Neuron (in vitro differentiated cells): ENCODE data around the gene SGMS1.
"Not testable (repeated sequence)": the region's sequence is repeated elsewhere in the genome, so short reads cannot be mapped to it uniquely, and the experiment has no call there.

Experiments used
- H2AFZ ChIP-seq: one replicate; pipeline ENCODE4 v1.6.1; 2013; ENCODE audit warnings: low read depth, mild to moderate bottlenecking, inconsistent platforms, low read length, moderate library complexity
- H3K27me3 ChIP-seq: one replicate; pipeline ENCODE4 v1.6.1; 2013; ENCODE audit warnings: low read length; ENCODE audit not compliant: insufficient read depth
- H3K36me3 ChIP-seq: one replicate; pipeline ENCODE4 v1.6.1; 2013; ENCODE audit warnings: low read length; ENCODE audit not compliant: insufficient read depth
- H3K4me1 ChIP-seq: one replicate; pipeline ENCODE4 v1.6.1; 2013; ENCODE audit warnings: low read length; ENCODE audit not compliant: insufficient read depth
- H3K4me3 ChIP-seq: 2 replicates; pipeline ENCODE4 v1.5.1; 2013; ENCODE audit warnings: mild to moderate bottlenecking, low read length, moderate library complexity
- H3K9me3 ChIP-seq: one replicate; pipeline ENCODE4 v1.6.1; 2013; ENCODE audit warnings: low read length

The SGMS1 gene

GRCh38 chr10:50561266-50561665 lies 62.5 kb downstream of the SGMS1 start:
- no peaks in the 10 kb centered on the region for H3K27me3 ChIP-seq
- no peaks in the 10 kb centered on the region for H3K9me3 ChIP-seq
- H2AFZ ChIP-seq = no peak overlapping the region
- no peak overlapping the region for H3K4me3 ChIP-seq
- H3K36me3 ChIP-seq = no peaks in the 10 kb centered on the region
- H3K4me1 ChIP-seq = no peaks in the 10 kb centered on the region

GRCh38 chr10:50560370-50560769 lies 63.4 kb downstream of the SGMS1 start:
- Histone ChIP-seq H3K27me3 (no peaks in the 10 kb centered on the region), H2AFZ (no peak overlapping the region), H3K9me3 (no peaks in the 10 kb centered on the region), H3K4me1 (no peaks in the 10 kb centered on the region), H3K4me3 (no peak overlapping the region), H3K36me3 (no peaks in the 10 kb centered on the region)

- Histone ChIP-seq H3K9me3 (no peaks in the 10 kb centered on the region), H3K27me3 (no peaks in the 10 kb centered on the region), H3K4me3 (no peak overlapping the region), H3K36me3 (no peaks in the 10 kb centered on the region), H3K4me1 (no peaks in the 10 kb centered on the region), H2AFZ (no peak overlapping the region)
These were observed 65.4 kb downstream of the SGMS1 start for GRCh38 chr10:50558371-50558770.

DNA sequence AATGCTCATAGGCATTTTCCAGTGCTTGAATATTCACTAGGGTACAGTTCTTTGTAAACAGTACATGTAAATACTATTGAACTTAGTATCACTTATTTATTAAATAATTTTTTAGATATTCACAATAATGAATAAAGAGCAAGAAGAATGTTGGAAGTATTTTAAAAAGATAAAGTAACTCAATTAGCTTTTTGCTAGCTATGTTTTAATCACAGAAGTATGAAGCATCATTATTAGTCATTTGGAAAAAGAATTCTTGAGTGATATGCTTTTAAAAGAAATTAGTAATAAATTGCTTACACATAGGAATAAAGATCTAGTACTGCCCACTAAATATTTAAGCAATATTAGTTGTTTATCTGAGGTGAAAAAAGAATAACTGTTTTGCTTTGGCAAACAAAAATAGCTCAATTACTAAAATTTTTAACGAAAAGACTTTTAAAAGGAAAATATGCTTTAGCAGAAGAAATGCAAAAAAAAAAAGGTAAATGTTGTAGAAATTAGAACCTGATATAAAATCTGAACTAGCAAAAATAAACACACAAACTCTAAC lies 66.5 kb downstream of the SGMS1 start:
- H3K27me3 ChIP-seq = no peaks in the 10 kb centered on the region
- H3K9me3 ChIP-seq = no peaks in the 10 kb centered on the region
- no peak overlapping the region for H2AFZ ChIP-seq
- no peaks in the 10 kb centered on the region for H3K36me3 ChIP-seq
- no peak overlapping the region for H3K4me3 ChIP-seq
- H3K4me1 ChIP-seq = no peaks in the 10 kb centered on the region

- H2AFZ ChIP-seq = no peak overlapping the region
- H3K4me1 ChIP-seq = no peaks in the 10 kb centered on the region
- no peaks in the 10 kb centered on the region for H3K36me3 ChIP-seq
- H3K9me3 ChIP-seq = no peaks in the 10 kb centered on the region
- H3K27me3 ChIP-seq = no peaks in the 10 kb centered on the region
- no peak overlapping the region for H3K4me3 ChIP-seq
These were observed 67.3 kb downstream of the SGMS1 start for GRCh38 chr10:50556237-50557120.

DNA sequence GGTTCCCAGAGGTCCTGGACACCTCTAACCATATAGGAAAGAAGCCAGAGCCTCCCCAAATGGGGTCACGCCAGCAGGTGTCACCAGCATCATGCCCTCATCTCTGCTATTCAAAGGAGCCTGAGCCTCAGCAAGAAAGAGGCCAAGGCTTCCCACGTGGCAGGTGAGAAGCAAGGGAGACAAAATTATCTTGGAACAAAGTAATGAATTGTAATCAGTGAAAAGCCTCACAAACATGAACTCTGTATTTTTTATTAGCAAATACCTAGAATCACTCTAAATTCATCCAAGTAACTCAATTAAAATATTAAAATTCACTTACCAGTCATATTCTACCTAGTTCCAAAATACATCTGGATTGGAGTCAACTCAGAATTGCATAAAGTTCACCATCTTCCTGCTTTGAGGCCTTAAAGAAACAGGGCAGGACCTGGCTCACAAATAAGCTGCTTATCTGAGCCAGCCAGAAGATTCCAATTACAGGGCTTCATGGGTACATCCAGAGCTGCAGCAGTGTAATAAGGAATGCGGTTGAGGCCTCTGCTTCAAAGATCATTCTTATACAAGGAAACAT lies 68.7 kb downstream of the SGMS1 start:
- H2AFZ ChIP-seq = no peak overlapping the region
- H3K36me3 ChIP-seq = no peaks in the 10 kb centered on the region
- no peak overlapping the region for H3K4me3 ChIP-seq
- H3K27me3 ChIP-seq = no peaks in the 10 kb centered on the region
- H3K4me1 ChIP-seq = no peaks in the 10 kb centered on the region
- H3K9me3 ChIP-seq = no peaks in the 10 kb centered on the region

DNA sequence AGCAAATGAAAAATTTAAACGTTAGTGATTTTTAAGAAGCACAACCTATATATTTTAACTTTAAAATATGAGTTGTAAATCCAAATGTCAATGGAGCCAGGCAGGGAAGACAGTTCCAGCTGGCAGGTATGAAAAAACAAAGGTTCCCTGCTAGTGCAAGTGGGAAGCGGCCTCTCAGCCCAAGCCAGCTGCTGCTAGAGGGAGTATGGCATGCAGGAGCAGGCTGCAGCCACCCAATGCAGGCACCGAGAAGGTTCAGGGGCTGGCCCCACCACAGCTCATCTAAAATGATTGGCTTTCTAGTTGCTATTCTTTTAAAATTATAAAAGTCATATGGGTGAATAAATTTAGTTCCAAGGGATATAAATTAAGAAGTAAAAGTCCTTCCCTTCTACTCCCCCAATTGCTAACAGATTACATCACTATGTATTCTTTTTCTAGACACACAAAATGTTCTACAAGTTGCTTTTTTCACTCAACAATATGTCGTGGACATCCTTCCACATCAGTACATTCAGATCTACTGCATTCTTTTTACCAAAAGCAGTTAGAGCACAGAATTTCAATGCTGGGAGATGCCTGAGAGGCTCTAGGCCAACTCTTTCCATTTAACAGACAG lies 69.3 kb downstream of the SGMS1 start:
- Histone ChIP-seq H3K4me3 (no peak overlapping the region), H3K27me3 (no peaks in the 10 kb centered on the region), H2AFZ (no peak overlapping the region), H3K9me3 (no peaks in the 10 kb centered on the region), H3K36me3 (no peaks in the 10 kb centered on the region), H3K4me1 (no peaks in the 10 kb centered on the region)

GRCh38 chr10:50552771-50553535 lies 70.8 kb downstream of the SGMS1 start:
- Histone ChIP-seq H3K9me3 (no peaks in the 10 kb centered on the region), H3K27me3 (no peaks in the 10 kb centered on the region), H3K4me3 (no peak overlapping the region), H2AFZ (no peak overlapping the region), H3K4me1 (no peaks in the 10 kb centered on the region), H3K36me3 (no peaks in the 10 kb centered on the region)

DNA sequence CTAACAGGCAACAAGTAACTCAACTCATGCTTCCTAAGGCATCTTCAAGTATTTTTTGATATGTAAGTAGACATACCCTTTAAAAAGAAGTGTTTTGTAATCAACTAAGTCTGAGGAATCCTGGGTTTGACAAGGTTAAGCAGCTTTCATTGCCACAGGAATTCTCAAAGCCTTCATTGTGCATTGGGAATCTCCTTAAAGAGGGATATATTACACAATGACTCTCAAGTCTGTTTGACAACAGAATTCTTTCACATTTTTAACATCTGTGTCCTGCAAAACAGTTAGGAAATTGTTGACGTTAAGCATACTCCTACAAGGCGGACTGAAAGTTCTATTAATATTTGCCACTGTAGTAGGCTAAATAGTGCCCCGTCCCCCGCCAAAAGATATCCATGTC lies 71.4 kb downstream of the SGMS1 start:
- Histone ChIP-seq H3K36me3 (no peaks in the 10 kb centered on the region), H2AFZ (no peak overlapping the region), H3K4me1 (no peaks in the 10 kb centered on the region), H3K27me3 (no peaks in the 10 kb centered on the region), H3K4me3 (no peak overlapping the region), H3K9me3 (no peaks in the 10 kb centered on the region)

GRCh38 chr10:50551894-50552293 lies 71.9 kb downstream of the SGMS1 start:
- Histone ChIP-seq H3K27me3 (no peaks in the 10 kb centered on the region), H3K4me3 (no peak overlapping the region), H3K36me3 (no peaks in the 10 kb centered on the region), H2AFZ (no peak overlapping the region), H3K4me1 (no peaks in the 10 kb centered on the region), H3K9me3 (no peaks in the 10 kb centered on the region)

DNA sequence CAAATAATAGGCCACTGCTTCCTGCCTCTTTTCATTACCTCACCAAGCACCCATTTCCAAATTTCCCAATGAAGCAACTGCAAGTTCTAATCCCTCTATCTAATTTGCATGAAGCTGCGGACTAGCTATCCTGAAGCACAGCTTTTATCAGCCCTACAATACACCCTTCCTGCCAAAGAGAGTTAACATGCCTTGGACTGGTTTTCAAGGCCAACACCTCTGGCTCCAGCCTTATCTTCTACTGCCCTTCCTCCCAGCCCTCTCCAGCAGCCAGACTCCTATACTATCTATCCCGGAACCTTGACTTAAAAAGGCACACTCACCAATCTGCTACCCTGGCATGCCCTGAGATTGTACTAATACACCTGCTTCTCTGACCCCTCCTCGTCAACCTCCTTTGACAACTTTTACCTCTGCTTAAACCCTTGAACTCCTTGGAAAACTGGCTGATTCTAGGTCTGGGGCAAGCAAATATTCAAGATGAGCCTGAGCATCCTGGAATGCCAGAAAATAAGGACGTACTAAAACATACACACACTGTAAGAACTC lies 73.4 kb downstream of the SGMS1 start:
- no peak overlapping the region for H2AFZ ChIP-seq
- H3K9me3 ChIP-seq = no peaks in the 10 kb centered on the region
- H3K4me3 ChIP-seq = no peak overlapping the region
- no peaks in the 10 kb centered on the region for H3K27me3 ChIP-seq
- no peaks in the 10 kb centered on the region for H3K4me1 ChIP-seq
- H3K36me3 ChIP-seq = no peaks in the 10 kb centered on the region

DNA sequence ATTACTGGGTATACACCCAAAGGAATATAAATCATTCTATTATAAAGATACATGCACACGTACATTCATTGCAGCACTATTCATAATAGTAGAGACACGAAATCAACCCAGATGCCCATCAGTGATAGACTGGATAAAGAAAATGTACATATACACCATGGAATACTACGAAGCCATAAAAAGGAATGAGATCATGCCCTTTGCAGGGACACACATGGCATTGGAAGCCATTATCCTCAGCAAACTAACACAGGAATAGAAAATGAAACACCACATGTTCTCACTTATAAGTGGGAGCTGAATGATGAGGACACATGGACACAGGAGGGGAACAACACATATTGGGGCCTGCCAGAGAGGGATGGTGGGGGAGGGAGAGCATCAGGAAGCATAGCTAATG lies 74.6 kb downstream of the SGMS1 start:
- H3K27me3 ChIP-seq, H3K4me3 ChIP-seq, H3K36me3 ChIP-seq, H3K9me3 ChIP-seq, H2AFZ ChIP-seq, H3K4me1 ChIP-seq: not testable (repeated sequence)
